Endothelial cell of umbilical vein (primary cell): ENCODE measurements around the gene SLC35G6. TPM values are rescaled to one million over a fixed set of nuclear protein-coding genes. Genes with fewer than 3 reads are reported as not detected.

Experiments
- BruUV-seq: library from RNA; stranded (reverse); fragments of 400-500 nt; replicated peaks from 2 replicates; lab custom pipeline; 2021; lab: Mats Ljungman, UMichigan
- CTCF ChIA-PET: fragments of 300-600, 350-600 bp; sonication (Branson Sonifier 250); formaldehyde crosslinking; loops from one replicate; lab custom pipeline; 2021; ENCODE audit warnings: antibody characterized with exemption, inconsistent platforms; lab: Charles Lee
- POLR2A ChIA-PET: fragments of 300-600, 350-600 bp; sonication (Branson Sonifier 250); formaldehyde crosslinking; loops from one replicate; lab custom pipeline; 2021; ENCODE audit warnings: antibody characterized with exemption, inconsistent platforms; lab: Charles Lee
- DNase-seq: peaks from one replicate; pipeline ENCODE4 v3.0.0-alpha.2; 2011; ENCODE audit warnings: low read depth, low spot score
- FAIRE-seq: peaks from 2 replicates; lab custom pipeline; 2011; peaks lifted over from hg19 to GRCh38; lab: Jason Lieb, UNC
- H2AFZ ChIP-seq: 2 replicates; pipeline ENCODE4 v1.6.0; 2012; ENCODE audit warnings: low read depth, low read length, control low read depth, inconsistent platforms
- H3K27ac ChIP-seq: 2 replicates; pipeline ENCODE4 v1.5.1; 2011; ENCODE audit warnings: low read depth, mild to moderate bottlenecking, control low read depth, low read length, moderate library complexity; ENCODE audit not compliant: insufficient read depth
- H3K27me3 ChIP-seq, 2 experiments: 2 replicates each; pipeline versions ENCODE4 v1.6.0 to v1.6.1; 2011; ENCODE audit warnings: low read length in 2 of 2, mixed read lengths in 1 of 2; ENCODE audit not compliant: control insufficient read depth in 2 of 2, insufficient read depth in 2 of 2
- H3K36me3 ChIP-seq, 2 experiments: 2 replicates in 1 of 2; 3 replicates in 1 of 2; pipeline ENCODE4 v1.5.1; 2011; ENCODE audit warnings: low read length in 2 of 2, mild to moderate bottlenecking in 1 of 2, moderate library complexity in 1 of 2; ENCODE audit not compliant: control insufficient read depth in 2 of 2, insufficient read depth in 2 of 2; ENCODE audit errors: extremely low read depth in 1 of 2
- H3K4me1 ChIP-seq: 3 replicates; pipeline ENCODE4 v1.5.1; 2011; ENCODE audit warnings: mild to moderate bottlenecking, low read length; ENCODE audit not compliant: control insufficient read depth, insufficient read depth; ENCODE audit errors: extremely low read depth
- H3K4me2 ChIP-seq: 2 replicates; pipeline ENCODE4 v1.6.1; 2011; ENCODE audit warnings: low read length, control low read depth, mixed read lengths; ENCODE audit not compliant: insufficient read depth
- H3K4me3 ChIP-seq, 3 experiments: fragments of 200-600 bp in 1 of 3; sonication (generic), shearing (Covaris generic) in 1 of 3; replicated peaks in 1 of 3; 2 replicates each; pipeline ENCODE4 v1.5.1; 2011 to 2016; ENCODE audit warnings: control low read depth in 3 of 3, low read length in 3 of 3, mild to moderate bottlenecking in 2 of 3, inconsistent platforms in 1 of 3, low read depth in 1 of 3, moderate library complexity in 1 of 3; ENCODE audit not compliant: insufficient read depth in 1 of 3
- H3K79me2 ChIP-seq: 2 replicates; pipeline ENCODE4 v1.6.0; 2012; ENCODE audit warnings: low read length, inconsistent platforms; ENCODE audit not compliant: control insufficient read depth, insufficient read depth
- H3K9ac ChIP-seq: replicated peaks from 2 replicates; pipeline ENCODE3; 2011; ENCODE audit warnings: low read length, control low read depth; ENCODE audit not compliant: insufficient read depth; ENCODE audit errors: extremely low read depth
- H3K9me1 ChIP-seq: replicated peaks from 3 replicates; pipeline ENCODE4 v1.6.0; 2011; ENCODE audit warnings: mild to moderate bottlenecking, low read length; ENCODE audit not compliant: control insufficient read depth, insufficient read depth; ENCODE audit errors: extremely low read depth
- H3K9me3 ChIP-seq: replicated peaks from 2 replicates; pipeline ENCODE4 v1.5.1; 2012; ENCODE audit warnings: low read length, inconsistent platforms; ENCODE audit not compliant: control insufficient read depth, insufficient read depth
- H4K20me1 ChIP-seq: replicated peaks from 2 replicates; pipeline ENCODE3; 2011; ENCODE audit warnings: mild to moderate bottlenecking, low read length; ENCODE audit not compliant: control insufficient read depth, insufficient read depth; ENCODE audit errors: extremely low read depth
- CTCF ChIP-seq, 2 donors: IDR thresholded peaks; 1 replicate in 1 of 2; 2 replicates in 1 of 2; pipeline ENCODE4 v1.5.1; 2011; ENCODE audit warnings: low read length in 2 of 2, mild to moderate bottlenecking in 2 of 2, moderate library complexity in 2 of 2, control low read depth in 1 of 2, inconsistent platforms in 1 of 2, low read depth in 1 of 2; ENCODE audit not compliant: insufficient read depth in 1 of 2; ENCODE audit errors: extremely low read depth in 1 of 2
- EZH2 ChIP-seq: IDR thresholded peaks from 2 replicates; pipeline ENCODE4 v1.6.1; 2012; ENCODE audit warnings: borderline replicate concordance, low read depth, mild to moderate bottlenecking, moderate library complexity, low read length, inconsistent platforms; ENCODE audit not compliant: severe bottlenecking
- FOS ChIP-seq: IDR thresholded peaks from 2 replicates; pipeline ENCODE4 v1.6.1; 2011; ENCODE audit warnings: mild to moderate bottlenecking, low read length, moderate library complexity, borderline replicate concordance; ENCODE audit not compliant: insufficient read depth
- GATA2 ChIP-seq: IDR thresholded peaks from 2 replicates; pipeline ENCODE4 v1.7.0; 2011; ENCODE audit warnings: low read depth, mild to moderate bottlenecking, moderate library complexity, mixed read lengths, low read length; ENCODE audit not compliant: insufficient read length, insufficient read depth
- JUN ChIP-seq: IDR thresholded peaks from 2 replicates; pipeline ENCODE4 v1.6.1; 2011; ENCODE audit warnings: borderline replicate concordance, low read depth; ENCODE audit not compliant: insufficient read length, insufficient read depth
- MAX ChIP-seq: IDR thresholded peaks from 2 replicates; pipeline ENCODE4 v1.6.1; 2011; ENCODE audit not compliant: insufficient read depth, insufficient read length
- MYC ChIP-seq: IDR thresholded peaks from one replicate; pipeline ENCODE4 v1.6.1; 2011; ENCODE audit warnings: mild to moderate bottlenecking, low read depth, low read length
- POLR2A ChIP-seq: IDR thresholded peaks from 2 replicates; pipeline ENCODE4 v1.6.1; 2012; ENCODE audit warnings: low read depth, mild to moderate bottlenecking, control low read depth, low read length
- POLR2AphosphoS5 ChIP-seq: IDR thresholded peaks from 2 replicates; pipeline ENCODE4 v1.6.1; 2012; ENCODE audit warnings: low read depth, mild to moderate bottlenecking, control low read depth, low read length, moderate library complexity; ENCODE audit not compliant: insufficient read depth
- dilution Hi-C: fragments of 300-500 bp; cut with MboI; formaldehyde crosslinking; loops from one replicate; pipeline ENCODE4 v1.15.0; 2019; ENCODE audit warnings: low sequenced_read_pairs; ENCODE audit not compliant: extremely low pct_ligation_motif_present
- intact Hi-C: fragments of 100-400 bp; cut with micrococcal nuclease; formaldehyde crosslinking; loops from one replicate; pipeline ENCODE4 v1.10.0; 2022
- polyA plus RNA-seq, 4 experiments: library from polyadenylated mRNA; depleted of rRNA in 3 of 4; stranded (reverse) in 3 of 4; unstranded in 1 of 4; fragments of >200 nt; gene quantifications; 2 replicates each; pipeline versions ENCODE4 v1.2.1 to v1.2.3, GENCODE V29; 2011 to 2012; ENCODE audit warnings: missing spikeins in 1 of 4
- total RNA-seq: library from RNA; stranded (reverse); gene quantifications from 2 replicates; pipeline ENCODE4 v1.2.3, GENCODE V29; 2021

SLC35G6 gene
- total and polyA plus RNA-seq, 2 donors (not counting 3 experiments of a cell fraction or from before 2014, with no cell fraction given) = not detected

GRCh38 chr17:7495906-7496434 is 14.7 kb downstream of the SLC35G6 start:
- Histone ChIP-seq H3K9me3 (no peaks in the 10 kb centered on the region), H3K9ac (no peak overlapping the region), H3K79me2 (peaks cover 53% of the 10 kb centered on the region), H3K4me3 (no peak overlapping the region), H3K4me2 (no peak overlapping the region), H3K9me1 (no peaks in the 10 kb centered on the region), H4K20me1 (peaks cover 4% of the 10 kb centered on the region), H3K36me3 (peaks cover 26 to 29% of the 10 kb centered on the region in 2 experiments), H3K27me3 (no peaks in the 10 kb centered on the region), H2AFZ (no peak overlapping the region), H3K27ac (peak overlapping the region; percentile 51), H3K4me1 (peaks cover 23% of the 10 kb centered on the region)
- no peak for TF ChIP-seq POLR2A
- no peak for TF ChIP-seq FOS
- TF ChIP-seq CTCF (IDR thresholded peaks at IDR 0.05; ENCODE audit: extremely low read depth in 1 of 2, insufficient read depth in 1 of 2, low read depth in 1 of 2, low read length in 2 of 2) = no peak
- TF ChIP-seq POLR2AphosphoS5 = no peak
- TF ChIP-seq MAX = no peak
- TF ChIP-seq GATA2 = no peak
- TF ChIP-seq JUN = no peak
- no peak for TF ChIP-seq MYC
- no peak for TF ChIP-seq EZH2
- intact Hi-C loops = loop anchor here (2.0 kb wide), 1 partner anchor 139 kb away; no protein-coding TSS in a partner anchor
- no TSS peak for BruUV-seq
- no peak for FAIRE-seq
- DNase-seq = no peak
- POLR2A ChIA-PET = no interaction called here
- CTCF ChIA-PET = interaction anchor here (1.0 to 2.6 kb wide), 4 partner anchors 8 to 140 kb away, joined by 4 to 22 read pairs (median 11); partner anchors contain the start of gene SENP3
- dilution Hi-C loops = no loop called here
